ENCODE data around the gene HIPK3. TPM values are rescaled to one million over a fixed set of nuclear protein-coding genes. Genes with fewer than 3 reads are reported as not detected.

The HIPK3 gene
- total RNA-seq, 1 donor from 2014 or later = 83.0 TPM

- Mint-ChIP-seq H3K27ac (ENCODE audit: unreplicated experiment) (no peak overlapping the region), H3K36me3 (ENCODE audit: low read depth) (no peaks in the 10 kb centered on the region), H3K4me1 (ENCODE audit: low read depth) (peaks cover 31% of the 10 kb centered on the region), H3K27me3 (ENCODE audit: low read depth) (no peaks in the 10 kb centered on the region), H3K4me3 (ENCODE audit: unreplicated experiment) (no peak overlapping the region), H3K9me3 (ENCODE audit: low read depth) (no peaks in the 10 kb centered on the region)
- TF ChIP-seq CTCF (IDR thresholded peaks at IDR 0.05) = peak; percentile 39
- DNase-seq (ENCODE audit: low spot score) = no peak
These were observed 66.2 kb downstream of the HIPK3 start for GRCh38 chr11:33323421-33323820.

- Mint-ChIP-seq H3K9me3 (ENCODE audit: low read depth) (no peaks in the 10 kb centered on the region), H3K27ac (ENCODE audit: unreplicated experiment) (no peak overlapping the region), H3K27me3 (ENCODE audit: low read depth) (no peaks in the 10 kb centered on the region), H3K36me3 (ENCODE audit: low read depth) (no peaks in the 10 kb centered on the region), H3K4me3 (ENCODE audit: unreplicated experiment) (no peak overlapping the region), H3K4me1 (ENCODE audit: low read depth) (peaks cover 31% of the 10 kb centered on the region)
- no peak for DNase-seq (ENCODE audit: low spot score)
- TF ChIP-seq CTCF (IDR thresholded peaks at IDR 0.05) = no peak
These were observed 67.3 kb downstream of the HIPK3 start for GRCh38 chr11:33324302-33324985.

- no peaks in the 10 kb centered on the region for H3K27me3 Mint-ChIP-seq (ENCODE audit: low read depth)
- H3K9me3 Mint-ChIP-seq (ENCODE audit: low read depth) = no peaks in the 10 kb centered on the region
- H3K4me3 Mint-ChIP-seq (ENCODE audit: unreplicated experiment) = no peak overlapping the region
- H3K27ac Mint-ChIP-seq (ENCODE audit: unreplicated experiment) = no peak overlapping the region
- no peaks in the 10 kb centered on the region for H3K36me3 Mint-ChIP-seq (ENCODE audit: low read depth)
- no peak for TF ChIP-seq CTCF (IDR thresholded peaks at IDR 0.05)
- no peak for DNase-seq (ENCODE audit: low spot score)
- H3K4me1 Mint-ChIP-seq (ENCODE audit: low read depth) = peaks cover 34% of the 10 kb centered on the region
These were observed 68.3 kb downstream of the HIPK3 start for GRCh38 chr11:33325451-33325850.

GRCh38 chr11:33329705-33330329, 72.6 kb downstream of the HIPK3 start:
- DNase-seq (ENCODE audit: low spot score) = no peak
- TF ChIP-seq CTCF (IDR thresholded peaks at IDR 0.05) = peak; percentile 87
- H3K27me3 Mint-ChIP-seq (ENCODE audit: low read depth) = no peaks in the 10 kb centered on the region
- no peak overlapping the region for H3K27ac Mint-ChIP-seq (ENCODE audit: unreplicated experiment)
- H3K36me3 Mint-ChIP-seq (ENCODE audit: low read depth) = peaks cover 2% of the 10 kb centered on the region
- H3K4me1 Mint-ChIP-seq (ENCODE audit: low read depth) = peaks cover 23% of the 10 kb centered on the region
- no peak overlapping the region for H3K4me3 Mint-ChIP-seq (ENCODE audit: unreplicated experiment)
- H3K9me3 Mint-ChIP-seq (ENCODE audit: low read depth) = no peaks in the 10 kb centered on the region

- Mint-ChIP-seq H3K4me3 (ENCODE audit: unreplicated experiment) (no peak overlapping the region), H3K27ac (ENCODE audit: unreplicated experiment) (no peak overlapping the region), H3K36me3 (ENCODE audit: low read depth) (peaks cover 2% of the 10 kb centered on the region), H3K27me3 (ENCODE audit: low read depth) (no peaks in the 10 kb centered on the region), H3K9me3 (ENCODE audit: low read depth) (no peaks in the 10 kb centered on the region), H3K4me1 (ENCODE audit: low read depth) (peaks cover 3% of the 10 kb centered on the region)
- DNase-seq (ENCODE audit: low spot score) = no peak
- no peak for TF ChIP-seq CTCF (IDR thresholded peaks at IDR 0.05)
These were observed 76.6 kb downstream of the HIPK3 start for GRCh38 chr11:33333816-33334215.
